ENCODE results near the gene ZNF331. TPM values are rescaled to one million over a fixed set of nuclear protein-coding genes. Genes with fewer than 3 reads are reported as not detected.

Gene ZNF331
- total RNA-seq, 1 experiment from 2014 or later = 29.8 TPM

- no TSS peak for BruUV-seq (replicated peaks)
- no peaks in the 10 kb centered on the region for H3K36me3 ChIP-seq (ENCODE audit: insufficient read depth, low read length, poor library complexity, severe bottlenecking)
- DNase-seq (ENCODE audit: low spot score) = no peak
- TF ChIP-seq CTCF (conservative IDR thresholded peaks at IDR 0.05; ENCODE audit: low read depth, low read length) (no peak), EZH2 (IDR thresholded peaks at IDR 0.05; ENCODE audit: borderline replicate concordance, low read depth, low read length, poor library complexity, severe bottlenecking) (no peak)
- POLR2A ChIA-PET (ENCODE audit: low non-redundant PET) = interaction anchor here (0.6 kb wide), 1 partner anchor 1120 kb away, joined by 4 read pairs; no protein-coding TSS in a partner anchor
- intact Hi-C loops (cut with micrococcal nuclease; ENCODE audit: unreplicated experiment) = no loop called here
- H3K4me1 ChIP-seq (ENCODE audit: insufficient read depth, low read length, poor library complexity, severe bottlenecking) = no peaks in the 10 kb centered on the region
- H3K9me3 ChIP-seq (ENCODE audit: low read depth, low read length, poor library complexity, severe bottlenecking) = no peaks in the 10 kb centered on the region
- H3K27me3 ChIP-seq (replicated peaks; ENCODE audit: insufficient read depth, low read depth, low read length, poor library complexity) = no peaks in the 10 kb centered on the region
- peak overlapping the region; percentile 61 for H3K4me3 ChIP-seq (ENCODE audit: low read depth, low read length, poor library complexity, severe bottlenecking)
- CTCF ChIA-PET = no interaction called here
- peak overlapping the region; percentile 82 for H3K27ac ChIP-seq (ENCODE audit: low read depth, low read length, poor library complexity, severe bottlenecking)
Observed at GRCh38 chr19:53537121-53537520, 824 bp upstream of the ZNF331 start.

GRCh38 chr19:53538378-53539109, 599 bp downstream of the ZNF331 start:
- Histone ChIP-seq H3K4me3 (ENCODE audit: low read depth, low read length, poor library complexity, severe bottlenecking) (peak overlapping the region; percentile 61), H3K36me3 (ENCODE audit: insufficient read depth, low read length, poor library complexity, severe bottlenecking) (no peaks in the 10 kb centered on the region), H3K27me3 (replicated peaks; ENCODE audit: insufficient read depth, low read depth, low read length, poor library complexity) (no peaks in the 10 kb centered on the region), H3K27ac (ENCODE audit: low read depth, low read length, poor library complexity, severe bottlenecking) (peak overlapping the region; percentile 82), H3K4me1 (ENCODE audit: insufficient read depth, low read length, poor library complexity, severe bottlenecking) (no peaks in the 10 kb centered on the region), H3K9me3 (ENCODE audit: low read depth, low read length, poor library complexity, severe bottlenecking) (no peaks in the 10 kb centered on the region)
- no peak for TF ChIP-seq CTCF (conservative IDR thresholded peaks at IDR 0.05; ENCODE audit: low read depth, low read length)
- TF ChIP-seq EZH2 (IDR thresholded peaks at IDR 0.05; ENCODE audit: borderline replicate concordance, low read depth, low read length, poor library complexity, severe bottlenecking) = no peak
- no peak for DNase-seq (ENCODE audit: low spot score)
- intact Hi-C loops (cut with micrococcal nuclease; ENCODE audit: unreplicated experiment) = no loop called here
- CTCF ChIA-PET = no interaction called here
- no TSS peak for BruUV-seq (replicated peaks)
- POLR2A ChIA-PET (ENCODE audit: low non-redundant PET) = no interaction called here

- Histone ChIP-seq H3K27me3 (replicated peaks; ENCODE audit: insufficient read depth, low read depth, low read length, poor library complexity) (no peaks in the 10 kb centered on the region), H3K27ac (ENCODE audit: low read depth, low read length, poor library complexity, severe bottlenecking) (no peak overlapping the region), H3K36me3 (ENCODE audit: insufficient read depth, low read length, poor library complexity, severe bottlenecking) (no peaks in the 10 kb centered on the region), H3K4me1 (ENCODE audit: insufficient read depth, low read length, poor library complexity, severe bottlenecking) (no peaks in the 10 kb centered on the region), H3K4me3 (ENCODE audit: low read depth, low read length, poor library complexity, severe bottlenecking) (no peak overlapping the region), H3K9me3 (ENCODE audit: low read depth, low read length, poor library complexity, severe bottlenecking) (no peaks in the 10 kb centered on the region)
- TF ChIP-seq CTCF (conservative IDR thresholded peaks at IDR 0.05; ENCODE audit: low read depth, low read length) (no peak), EZH2 (IDR thresholded peaks at IDR 0.05; ENCODE audit: borderline replicate concordance, low read depth, low read length, poor library complexity, severe bottlenecking) (no peak)
- intact Hi-C loops (cut with micrococcal nuclease; ENCODE audit: unreplicated experiment) = no loop called here
- ChIA-PET CTCF (no interaction called here), POLR2A (ENCODE audit: low non-redundant PET) (no interaction called here)
- DNase-seq (ENCODE audit: low spot score) = no peak
- no TSS peak for BruUV-seq (replicated peaks)
Observed at GRCh38 chr19:53540091-53540490, 2.1 kb downstream of the ZNF331 start.
